ENCODE results near the gene SRSF2. TPM values are rescaled to one million over a fixed set of nuclear protein-coding genes. Genes with fewer than 3 reads are reported as not detected.

SRSF2 gene
- polyA plus RNA-seq, 4 donors = 113 to 233 (median 157) TPM

DNA sequence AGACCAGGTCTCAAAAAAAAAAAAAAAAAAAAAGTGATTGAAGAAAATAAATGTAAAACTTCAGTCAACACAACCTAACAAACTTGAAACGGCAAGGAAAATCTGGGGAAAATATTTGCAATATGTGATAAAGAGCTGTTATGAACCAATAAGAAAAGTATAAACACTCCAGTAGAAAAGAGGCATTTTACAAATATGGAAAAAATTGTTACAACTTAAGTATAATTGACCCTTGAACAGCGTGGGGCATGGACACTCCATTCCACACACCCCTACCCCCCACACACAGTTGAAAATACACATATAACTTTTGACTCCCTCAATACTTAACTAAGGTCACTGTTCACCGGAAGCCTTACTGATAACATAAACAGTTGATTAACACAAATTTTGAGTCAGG is 21.4 kb upstream of the SRSF2 start:
- peaks cover 8 to 40% (median 9%) of the 10 kb centered on the region in 3 donors for H3K36me3 ChIP-seq (ENCODE audit: control insufficient read depth in 3 of 3, insufficient read depth in 2 of 3, low read depth in 1 of 3, low read length in 3 of 3)
- no peaks in the 10 kb centered on the region for H3K4me1 ChIP-seq (ENCODE audit: control insufficient read depth in 3 of 3, insufficient read depth in 2 of 3, low read depth in 1 of 3, low read length in 2 of 3)
- no peak for DNase-seq
- H3K4me3 ChIP-seq (ENCODE audit: low read depth in 1 of 3, low read length in 3 of 3) = no peak overlapping the region
- FAIRE-seq = no peak
- H3K9me3 ChIP-seq (ENCODE audit: control insufficient read depth in 2 of 2, insufficient read depth in 1 of 2, low read depth in 1 of 2, low read length in 1 of 2) = peaks cover 0 to 13% of the 10 kb centered on the region in 2 donors
- WGBS, 3 donors = 94 to 99% (median 99%) methylated on average over 3 of the region's 3 CpGs
- H3K27ac ChIP-seq (ENCODE audit: low read depth in 1 of 3, low read length in 2 of 3) = no peak overlapping the region
- H3K27me3 ChIP-seq (ENCODE audit: control insufficient read depth in 3 of 3, insufficient read depth in 3 of 3, low read length in 3 of 3) = no peaks in the 10 kb centered on the region

DNA sequence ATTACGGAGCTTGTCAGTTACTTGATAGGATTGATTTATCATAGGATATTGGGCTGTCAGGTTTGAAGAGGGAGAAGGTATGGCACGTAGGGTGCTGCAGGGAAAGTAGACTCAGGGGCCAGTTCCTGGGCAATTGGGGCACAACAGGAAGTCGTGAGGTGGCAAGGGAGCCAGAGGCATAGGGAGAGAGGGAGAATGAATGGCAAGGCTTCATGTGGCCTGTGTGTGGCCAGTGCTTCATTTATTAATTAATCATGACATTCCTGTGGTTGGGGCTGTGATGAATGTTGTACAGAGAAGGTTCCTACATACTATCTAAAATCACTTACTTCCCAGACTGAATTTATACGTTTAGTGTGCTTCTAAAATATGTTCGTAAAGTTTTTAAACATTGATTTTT is 20.1 kb upstream of the SRSF2 start:
- H3K4me1 ChIP-seq (ENCODE audit: control insufficient read depth in 3 of 3, insufficient read depth in 2 of 3, low read depth in 1 of 3, low read length in 2 of 3) = no peaks in the 10 kb centered on the region
- WGBS, 3 donors = 94 to 98% (median 95%) methylated on average over 5 of the region's 5 CpGs
- no peak overlapping the region for H3K27ac ChIP-seq (ENCODE audit: low read depth in 1 of 3, low read length in 2 of 3)
- FAIRE-seq (no peak), DNase-seq (no peak)
- no peaks in the 10 kb centered on the region for H3K27me3 ChIP-seq (ENCODE audit: control insufficient read depth in 3 of 3, insufficient read depth in 3 of 3, low read length in 3 of 3)
- no peak overlapping the region for H3K4me3 ChIP-seq (ENCODE audit: low read depth in 1 of 3, low read length in 3 of 3)
- peaks cover 8 to 45% (median 9%) of the 10 kb centered on the region in 3 donors for H3K36me3 ChIP-seq (ENCODE audit: control insufficient read depth in 3 of 3, insufficient read depth in 2 of 3, low read depth in 1 of 3, low read length in 3 of 3)
- peaks cover 0 to 9% of the 10 kb centered on the region in 2 donors for H3K9me3 ChIP-seq (ENCODE audit: control insufficient read depth in 2 of 2, insufficient read depth in 1 of 2, low read depth in 1 of 2, low read length in 1 of 2)

DNA sequence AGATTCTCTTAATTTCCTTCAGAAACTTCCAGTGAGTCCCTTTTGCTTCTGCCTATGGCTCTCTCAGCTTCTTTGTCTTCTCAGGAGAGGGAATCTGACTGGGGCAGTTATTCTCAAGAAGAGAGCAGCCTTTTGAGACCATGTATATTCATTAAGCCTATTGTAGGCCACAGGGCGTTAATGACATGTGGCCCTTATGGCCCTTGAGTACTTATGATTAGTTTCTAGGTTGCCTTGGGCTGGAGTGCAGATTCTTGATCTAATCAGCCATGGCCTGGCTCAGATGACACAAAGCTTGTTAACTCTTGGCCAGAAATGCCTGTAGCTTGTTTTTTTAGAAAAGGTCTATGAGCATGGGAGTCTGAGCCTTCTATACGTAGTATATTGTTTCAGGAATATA is 18.2 kb upstream of the SRSF2 start:
- 93 to 100% (median 97%) methylated on average over 2 of the region's 2 CpGs for WGBS, 3 donors
- Histone ChIP-seq H3K27me3 (ENCODE audit: control insufficient read depth in 3 of 3, insufficient read depth in 3 of 3, low read length in 3 of 3) (no peaks in the 10 kb centered on the region), H3K27ac (ENCODE audit: low read depth in 1 of 3, low read length in 2 of 3) (no peak overlapping the region), H3K4me1 (ENCODE audit: control insufficient read depth in 3 of 3, insufficient read depth in 2 of 3, low read depth in 1 of 3, low read length in 2 of 3) (no peaks in the 10 kb centered on the region), H3K4me3 (ENCODE audit: low read depth in 1 of 3, low read length in 3 of 3) (no peak overlapping the region), H3K36me3 (ENCODE audit: control insufficient read depth in 3 of 3, insufficient read depth in 2 of 3, low read depth in 1 of 3, low read length in 3 of 3) (peaks cover 8 to 38% (median 9%) of the 10 kb centered on the region in 3 donors), H3K9me3 (ENCODE audit: control insufficient read depth in 2 of 2, insufficient read depth in 1 of 2, low read depth in 1 of 2, low read length in 1 of 2) (peaks cover 0 to 5% of the 10 kb centered on the region in 2 donors)
- DNase-seq (no peak), FAIRE-seq (no peak)

DNA sequence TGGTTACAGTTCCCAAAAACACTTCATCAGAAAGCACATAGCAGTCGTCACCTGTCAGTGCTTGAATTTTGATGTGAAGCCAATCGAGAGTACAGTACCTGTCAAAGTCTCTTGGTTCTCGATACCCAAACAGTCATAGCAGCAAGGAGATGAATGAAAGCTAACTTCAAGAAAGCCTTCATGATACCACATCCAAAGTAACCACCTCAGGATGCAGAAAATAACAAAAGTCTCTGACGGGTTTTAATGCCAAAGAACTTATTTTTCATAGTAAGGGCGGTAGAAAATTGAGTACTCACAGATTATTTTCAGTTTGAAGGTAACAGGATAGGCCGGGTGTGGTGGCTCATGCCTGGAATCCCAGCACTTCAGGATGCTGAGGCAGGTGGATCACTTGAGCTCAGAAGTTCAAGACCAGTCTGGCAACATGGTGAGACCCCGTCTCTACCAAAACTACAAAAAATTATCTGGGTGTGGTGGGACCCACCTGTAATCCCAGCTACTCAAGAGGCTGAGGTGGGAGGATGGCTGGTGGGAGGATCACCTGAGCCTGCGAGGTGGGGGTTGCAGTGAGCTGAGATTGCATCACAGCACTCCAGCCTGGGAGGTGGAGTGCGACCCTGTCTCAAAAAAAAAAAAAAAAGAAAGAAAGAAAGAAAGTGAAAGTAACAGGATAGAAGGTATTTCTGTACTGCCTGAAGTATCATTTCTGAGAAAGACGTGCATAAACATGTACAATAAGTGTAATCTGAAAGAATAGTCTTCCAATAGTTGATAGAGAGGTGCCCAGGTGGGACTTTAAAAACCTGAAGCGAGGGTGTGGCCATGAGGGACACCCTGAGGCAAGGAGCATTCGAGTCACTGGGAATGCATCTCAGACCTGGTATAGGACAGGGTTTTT is 16.2 kb upstream of the SRSF2 start:
- WGBS, 3 donors = 60 to 74% (median 70%) methylated on average over 12 of the region's 12 CpGs
- Histone ChIP-seq H3K4me3 (ENCODE audit: low read depth in 1 of 3, low read length in 3 of 3) (peak overlapping the region in 1 of 3 donors; percentile 19), H3K27ac (ENCODE audit: low read depth in 1 of 3, low read length in 2 of 3) (peak overlapping the region in 2 of 3 donors; percentile 60 to 70), H3K36me3 (ENCODE audit: control insufficient read depth in 3 of 3, insufficient read depth in 2 of 3, low read depth in 1 of 3, low read length in 3 of 3) (peaks cover 8 to 36% (median 9%) of the 10 kb centered on the region in 3 donors), H3K9me3 (ENCODE audit: control insufficient read depth in 2 of 2, insufficient read depth in 1 of 2, low read depth in 1 of 2, low read length in 1 of 2) (no peaks in the 10 kb centered on the region), H3K27me3 (ENCODE audit: control insufficient read depth in 3 of 3, insufficient read depth in 3 of 3, low read length in 3 of 3) (no peaks in the 10 kb centered on the region), H3K4me1 (ENCODE audit: control insufficient read depth in 3 of 3, insufficient read depth in 2 of 3, low read depth in 1 of 3, low read length in 2 of 3) (no peaks in the 10 kb centered on the region)
- FAIRE-seq = no peak
- DNase-seq = peak in 1 of 2 donors; percentile 2

DNA sequence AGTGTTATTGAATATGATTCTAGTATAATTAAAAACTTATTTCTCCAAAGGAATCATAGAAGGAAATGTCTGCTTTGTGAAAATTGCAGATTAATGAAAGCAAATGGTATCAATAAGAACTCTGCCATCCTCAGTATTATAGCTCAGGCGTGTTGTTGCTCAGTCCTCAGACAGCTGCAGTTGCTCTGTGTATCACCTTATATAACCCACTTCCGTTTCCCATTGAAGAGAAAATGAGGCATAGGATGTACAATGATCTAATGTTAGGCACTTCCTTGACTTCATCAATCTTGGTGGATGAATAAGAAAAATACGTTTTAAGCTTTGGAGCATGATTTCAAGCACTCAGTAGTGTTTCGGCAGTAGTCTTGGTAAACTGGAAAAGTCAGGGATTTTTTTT is 14.9 kb upstream of the SRSF2 start:
- H3K27ac ChIP-seq (ENCODE audit: low read depth in 1 of 3, low read length in 2 of 3) = no peak overlapping the region
- H3K27me3 ChIP-seq (ENCODE audit: control insufficient read depth in 3 of 3, insufficient read depth in 3 of 3, low read length in 3 of 3) = no peaks in the 10 kb centered on the region
- H3K36me3 ChIP-seq (ENCODE audit: control insufficient read depth in 3 of 3, insufficient read depth in 2 of 3, low read depth in 1 of 3, low read length in 3 of 3) = peaks cover 6 to 37% (median 6%) of the 10 kb centered on the region in 3 donors
- FAIRE-seq = no peak
- no peaks in the 10 kb centered on the region for H3K4me1 ChIP-seq (ENCODE audit: control insufficient read depth in 3 of 3, insufficient read depth in 2 of 3, low read depth in 1 of 3, low read length in 2 of 3)
- 77 to 88% (median 79%) methylated on average over 4 of the region's 4 CpGs for WGBS, 3 donors
- H3K4me3 ChIP-seq (ENCODE audit: low read depth in 1 of 3, low read length in 3 of 3) = no peak overlapping the region
- DNase-seq = peak in 1 of 2 donors; percentile 26
- H3K9me3 ChIP-seq (ENCODE audit: control insufficient read depth in 2 of 2, insufficient read depth in 1 of 2, low read depth in 1 of 2, low read length in 1 of 2) = no peaks in the 10 kb centered on the region

GRCh38 chr17:76751416-76751993 is 14.4 kb upstream of the SRSF2 start:
- Histone ChIP-seq H3K4me1 (ENCODE audit: control insufficient read depth in 3 of 3, insufficient read depth in 2 of 3, low read depth in 1 of 3, low read length in 2 of 3) (no peaks in the 10 kb centered on the region), H3K27me3 (ENCODE audit: control insufficient read depth in 3 of 3, insufficient read depth in 3 of 3, low read length in 3 of 3) (no peaks in the 10 kb centered on the region), H3K36me3 (ENCODE audit: control insufficient read depth in 3 of 3, insufficient read depth in 2 of 3, low read depth in 1 of 3, low read length in 3 of 3) (peaks cover 3 to 35% (median 4%) of the 10 kb centered on the region in 3 donors), H3K9me3 (ENCODE audit: control insufficient read depth in 2 of 2, insufficient read depth in 1 of 2, low read depth in 1 of 2, low read length in 1 of 2) (no peaks in the 10 kb centered on the region), H3K4me3 (ENCODE audit: low read depth in 1 of 3, low read length in 3 of 3) (no peak overlapping the region), H3K27ac (ENCODE audit: low read depth in 1 of 3, low read length in 2 of 3) (no peak overlapping the region)
- DNase-seq (no peak), FAIRE-seq (no peak)
- WGBS, 3 donors = 94 to 95% (median 95%) methylated on average over 3 of the region's 3 CpGs

- DNase-seq = no peak
- FAIRE-seq = no peak
- Histone ChIP-seq H3K36me3 (ENCODE audit: control insufficient read depth in 3 of 3, insufficient read depth in 2 of 3, low read depth in 1 of 3, low read length in 3 of 3) (peaks cover 0 to 29% (median 11%) of the 10 kb centered on the region in 3 donors), H3K9me3 (ENCODE audit: control insufficient read depth in 2 of 2, insufficient read depth in 1 of 2, low read depth in 1 of 2, low read length in 1 of 2) (no peaks in the 10 kb centered on the region), H3K4me3 (ENCODE audit: low read depth in 1 of 3, low read length in 3 of 3) (no peak overlapping the region), H3K4me1 (ENCODE audit: control insufficient read depth in 3 of 3, insufficient read depth in 2 of 3, low read depth in 1 of 3, low read length in 2 of 3) (no peaks in the 10 kb centered on the region), H3K27me3 (ENCODE audit: control insufficient read depth in 3 of 3, insufficient read depth in 3 of 3, low read length in 3 of 3) (no peaks in the 10 kb centered on the region), H3K27ac (ENCODE audit: low read depth in 1 of 3, low read length in 2 of 3) (no peak overlapping the region)
- 87 to 100% (median 100%) methylated on average over 1 of the region's 1 CpG for WGBS, 3 donors
Measured at GRCh38 chr17:76748657-76749056, 11.5 kb upstream of the SRSF2 start.

DNA sequence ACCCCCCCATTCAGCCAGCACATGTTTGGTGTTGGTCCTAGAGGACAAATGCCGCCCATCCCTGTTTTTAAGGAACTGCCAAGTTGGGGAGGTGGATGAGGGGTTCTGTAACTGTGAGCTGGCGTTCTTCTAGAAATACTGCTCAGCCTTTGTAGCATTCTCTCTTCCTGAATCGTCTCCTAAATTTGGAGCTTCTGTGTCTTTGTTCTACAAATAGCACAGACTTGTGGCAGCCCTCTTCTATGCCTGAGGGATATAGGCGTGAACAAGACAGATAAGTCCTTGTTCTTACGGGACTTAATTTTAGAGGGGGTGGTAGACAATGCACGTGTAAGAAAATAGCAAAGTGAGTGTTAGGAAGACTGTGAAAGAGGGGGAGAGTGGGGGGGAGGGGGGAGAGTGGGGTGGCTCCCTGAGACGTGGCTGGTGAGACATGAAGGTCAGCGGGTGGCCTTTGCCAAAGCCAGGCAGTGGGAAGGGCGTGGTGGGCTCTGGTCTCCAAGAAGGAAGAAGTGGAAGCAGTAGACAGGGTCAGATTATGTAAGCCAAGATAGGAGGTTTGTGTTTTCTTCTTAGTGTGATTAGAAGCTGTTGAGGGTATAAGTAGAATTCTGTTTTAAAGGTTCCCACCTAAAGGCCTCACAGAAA is 10.7 kb upstream of the SRSF2 start:
- no peak for FAIRE-seq

More for the DNA sequence above, 10.7 kb upstream of the SRSF2 start:
- H3K4me3 ChIP-seq (ENCODE audit: low read depth in 1 of 3, low read length in 3 of 3) = no peak overlapping the region
- no peaks in the 10 kb centered on the region for H3K27me3 ChIP-seq (ENCODE audit: control insufficient read depth in 3 of 3, insufficient read depth in 3 of 3, low read length in 3 of 3)
- H3K27ac ChIP-seq (ENCODE audit: low read depth in 1 of 3, low read length in 2 of 3) = no peak overlapping the region
- H3K9me3 ChIP-seq (ENCODE audit: control insufficient read depth in 2 of 2, insufficient read depth in 1 of 2, low read depth in 1 of 2, low read length in 1 of 2) = no peaks in the 10 kb centered on the region
- no peaks in the 10 kb centered on the region for H3K4me1 ChIP-seq (ENCODE audit: control insufficient read depth in 3 of 3, insufficient read depth in 2 of 3, low read depth in 1 of 3, low read length in 2 of 3)
- peaks cover 0 to 25% (median 13%) of the 10 kb centered on the region in 3 donors for H3K36me3 ChIP-seq (ENCODE audit: control insufficient read depth in 3 of 3, insufficient read depth in 2 of 3, low read depth in 1 of 3, low read length in 3 of 3)
- no peak for DNase-seq
- 84 to 87% (median 86%) methylated on average over 9 of the region's 9 CpGs for WGBS, 3 donors
